Right ventricle myocardium superior (tissue), 1 donor: ENCODE data around the gene GCFC2. TPM values are rescaled to one million over a fixed set of nuclear protein-coding genes. Genes with fewer than 3 reads are reported as not detected.
A peak's percentile ranks its signal among the peaks of the same experiment; 100 is the strongest.

ENCODE experiments used
- ATAC-seq: fragments of 200-7000 bp; cut with Tn5 transposase; one replicate; pipeline ENCODE4 v1.9.1; 2020; ENCODE audit warnings: mild to moderate bottlenecking; ENCODE audit not compliant: poor library complexity
- DNase-seq: peaks from one replicate; pipeline ENCODE4 v3.0.0-alpha.2; 2020
- intact Hi-C: fragments of 100-400 bp; cut with DNase I; formaldehyde crosslinking; loops from one replicate; pipeline ENCODE4 v1.11.2; 2022
- total RNA-seq: library from RNA; stranded (reverse); fragmentation: NEBNext Ultra II Directional; extraction: Animal tissue kit (Norgen Biotek cat#: 25700); gene quantifications from one replicate; pipeline ENCODE4 v1.2.1, GENCODE V29; 2021
- donor health status: DM: no; HTN: yes; CAD: no; lungs with severe emphysema.

Gene GCFC2
- total RNA-seq, 1 donor from 2014 or later: 11.8 TPM

DNA sequence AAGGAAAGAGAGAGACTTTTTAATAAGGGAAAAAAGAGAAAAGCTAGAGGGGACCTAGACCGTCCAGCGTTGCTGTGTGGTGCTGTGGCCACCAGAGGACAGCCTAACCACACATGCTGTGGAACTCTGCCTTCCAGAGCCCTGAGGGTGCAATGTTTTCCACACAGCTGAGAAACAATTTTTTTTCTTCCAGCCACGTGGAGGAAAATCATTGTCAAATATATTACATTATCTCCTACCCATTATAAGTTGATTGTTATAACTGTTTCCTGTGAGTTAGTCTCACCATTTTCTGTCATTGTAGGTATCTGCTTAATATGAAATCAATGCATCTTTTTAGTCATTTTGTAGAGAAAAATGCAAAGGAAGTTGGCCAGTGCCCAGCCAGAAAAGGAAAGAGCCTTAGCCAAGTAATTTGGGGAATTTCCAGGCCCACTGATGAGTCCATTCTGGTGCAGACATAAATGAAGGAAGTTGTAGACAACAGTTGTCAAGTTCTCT is 70.0 kb downstream of the GCFC2 start:
- ATAC-seq (peak; percentile 98), DNase-seq (peak; percentile 78)
- intact Hi-C loops: no loop called here

GRCh38 chr2:75637568-75637967 is 73.1 kb downstream of the GCFC2 start:
- intact Hi-C loops: no loop called here
- ATAC-seq (no peak), DNase-seq (no peak)

DNA sequence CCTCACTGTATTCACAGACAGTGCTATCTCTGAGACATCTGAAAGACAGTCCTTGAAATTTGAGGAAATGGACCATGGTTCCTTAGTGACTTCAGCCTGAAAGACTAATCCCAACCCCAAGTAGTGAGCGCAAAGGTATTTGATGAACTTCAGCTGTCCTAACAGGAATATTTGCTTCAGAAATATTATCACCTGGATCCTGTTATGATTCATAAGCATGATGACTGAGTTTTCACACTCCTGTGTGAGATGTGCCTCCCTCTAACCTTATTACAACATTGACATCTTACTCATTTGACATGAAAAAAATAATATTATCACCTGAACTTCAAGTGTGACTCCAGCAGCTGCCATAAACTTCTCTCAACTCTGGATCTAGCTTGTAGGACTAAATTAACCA is 75.8 kb downstream of the GCFC2 start:
- DNase-seq: no peak
- intact Hi-C loops: no loop called here

GRCh38 chr2:75633620-75634019 is 77.1 kb downstream of the GCFC2 start:
- peak; percentile 88 for ATAC-seq
- DNase-seq: no peak
- intact Hi-C loops: no loop called here

More for the DNA sequence above, 75.8 kb downstream of the GCFC2 start:
- no peak for ATAC-seq

- intact Hi-C loops: no loop called here
- ATAC-seq: peak; percentile 71
- no peak for DNase-seq
These were observed 77.9 kb downstream of the GCFC2 start for GRCh38 chr2:75632813-75633212.

- intact Hi-C loops: no loop called here
- no peak for ATAC-seq
- DNase-seq: no peak
These were observed 78.5 kb downstream of the GCFC2 start for GRCh38 chr2:75632091-75632701.

DNA sequence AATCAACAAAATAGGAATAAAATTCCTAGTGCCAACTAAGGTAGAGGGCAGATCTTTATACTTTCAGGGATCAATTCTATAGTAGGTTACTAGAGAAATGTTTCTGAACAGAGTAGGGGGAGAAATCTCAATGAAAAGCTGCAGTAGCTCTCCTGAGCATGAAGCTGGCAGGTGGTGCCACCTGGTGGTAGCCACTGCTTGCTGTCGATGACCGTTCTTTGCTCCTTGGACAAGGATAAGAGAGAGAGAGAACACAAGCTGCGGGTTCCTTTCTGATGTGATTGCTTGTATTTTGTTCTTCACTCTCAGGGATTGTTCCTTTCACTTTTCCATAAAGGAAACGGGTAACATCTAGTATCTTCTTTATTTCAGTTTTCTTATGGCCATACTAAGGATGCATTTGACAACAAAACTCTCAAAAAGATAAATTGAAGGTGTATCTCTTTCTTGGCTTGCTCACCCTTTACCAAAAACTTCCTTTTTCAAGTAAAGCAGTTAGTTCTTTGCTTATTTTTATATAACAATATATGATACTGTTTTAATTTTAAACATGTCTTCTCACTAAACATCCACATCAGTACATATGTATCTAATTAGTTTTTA is 82.7 kb downstream of the GCFC2 start:
- intact Hi-C loops: no loop called here
- peak; percentile 75 for ATAC-seq
- DNase-seq: peak; percentile 78

- no peak for ATAC-seq
- intact Hi-C loops: no loop called here
- DNase-seq: no peak
These were observed 87.8 kb downstream of the GCFC2 start for GRCh38 chr2:75622929-75623328.

- DNase-seq (no peak), ATAC-seq (no peak)
- intact Hi-C loops: no loop called here
These were observed 88.2 kb downstream of the GCFC2 start for GRCh38 chr2:75622500-75622899.

- no peak for ATAC-seq
- no peak for DNase-seq
- intact Hi-C loops: no loop called here
These were observed 89.5 kb downstream of the GCFC2 start for GRCh38 chr2:75621228-75621627.

DNA sequence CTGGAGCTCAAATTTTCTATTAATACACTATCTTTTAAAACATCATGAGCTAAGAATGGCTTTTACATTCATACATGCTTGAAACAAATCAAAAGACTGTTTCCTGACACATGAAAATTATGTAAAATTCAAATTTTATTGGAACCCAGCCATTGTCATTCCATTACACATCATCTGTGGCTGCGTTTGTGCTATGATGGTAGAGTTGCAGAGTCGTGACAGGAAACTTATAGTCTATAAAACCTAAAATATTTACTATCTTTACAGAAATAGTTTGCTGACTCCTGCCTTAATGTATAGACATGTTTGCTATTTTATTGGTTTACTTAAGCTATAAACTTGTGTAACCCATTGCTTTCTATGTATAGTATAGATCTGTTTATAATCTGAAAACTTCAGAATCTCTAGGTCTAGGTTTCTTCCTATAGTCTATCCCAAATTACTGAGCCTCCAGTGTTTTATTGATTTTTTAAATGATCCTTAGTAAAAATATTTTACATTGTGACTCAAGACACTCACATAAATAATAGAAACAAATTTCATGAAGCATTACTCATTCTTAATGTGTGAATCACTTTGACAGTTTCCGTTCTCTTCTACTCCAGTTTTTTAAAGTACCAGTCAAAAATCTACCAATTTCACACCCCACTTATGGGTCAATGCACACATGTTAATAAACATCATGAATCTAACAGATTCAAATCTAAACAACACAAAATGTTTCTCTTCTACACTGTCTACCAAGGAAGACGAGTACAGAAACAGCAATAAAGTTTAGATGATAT is 90.6 kb downstream of the GCFC2 start:
- no peak for DNase-seq
- no peak for ATAC-seq
- intact Hi-C loops: loop anchor here (10.0 kb wide), 1 partner anchor 695 kb away; no protein-coding TSS in a partner anchor

DNA sequence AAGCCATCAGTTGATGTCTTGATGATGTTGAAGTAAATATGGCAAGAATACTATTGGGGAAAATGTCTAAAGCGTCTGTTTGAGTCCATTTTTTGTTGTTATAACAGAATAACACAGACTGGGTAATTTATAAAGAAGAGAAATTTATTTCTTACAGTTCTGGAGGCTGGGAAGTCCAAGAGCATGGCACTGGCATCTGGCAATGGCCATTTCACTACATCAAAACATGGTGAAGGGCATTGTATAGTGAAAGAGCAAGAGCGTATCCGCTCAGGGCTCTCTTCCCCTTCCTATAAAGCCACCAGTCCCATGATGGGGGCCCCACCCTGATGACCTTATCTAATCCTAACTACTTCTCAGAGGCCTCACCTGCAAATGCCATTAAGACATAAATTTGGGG is 93.8 kb downstream of the GCFC2 start:
- intact Hi-C loops: loop anchor here (10.0 kb wide), 1 partner anchor 692 kb away; no protein-coding TSS in a partner anchor
- no peak for ATAC-seq

GRCh38 chr2:75616406-75616805 is 94.3 kb downstream of the GCFC2 start:
- intact Hi-C loops: loop anchor here (10.0 kb wide), 1 partner anchor 692 kb away; no protein-coding TSS in a partner anchor
- ATAC-seq (no peak), DNase-seq (no peak)

More for the DNA sequence above, 93.8 kb downstream of the GCFC2 start:
- DNase-seq: no peak

DNA sequence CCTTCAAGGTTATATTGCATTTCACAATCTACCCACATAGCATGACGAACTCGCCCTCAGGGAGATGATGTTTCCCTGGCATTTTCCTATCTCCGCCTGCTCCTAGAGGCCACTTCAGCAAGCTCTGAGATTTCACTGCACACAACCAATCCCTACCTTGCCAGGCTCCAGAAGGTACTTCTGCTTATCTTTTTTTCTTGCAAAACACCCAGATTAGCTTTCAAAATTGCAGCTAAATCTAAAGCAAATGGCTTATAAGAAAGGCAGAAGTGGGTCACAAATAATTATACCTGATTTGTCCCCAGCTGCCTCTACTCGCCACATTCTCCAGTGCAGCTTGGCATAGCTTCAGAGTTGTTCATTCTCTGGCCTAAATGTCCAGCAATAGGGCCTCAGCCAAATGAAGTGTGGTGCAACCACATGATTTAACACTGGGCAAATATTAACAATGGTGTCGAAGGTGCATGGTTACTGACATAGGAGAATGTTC is 96.5 kb downstream of the GCFC2 start:
- DNase-seq (no peak), ATAC-seq (no peak)
- intact Hi-C loops: loop anchor here (10.0 kb wide), 1 partner anchor 689 kb away; no protein-coding TSS in a partner anchor

DNA sequence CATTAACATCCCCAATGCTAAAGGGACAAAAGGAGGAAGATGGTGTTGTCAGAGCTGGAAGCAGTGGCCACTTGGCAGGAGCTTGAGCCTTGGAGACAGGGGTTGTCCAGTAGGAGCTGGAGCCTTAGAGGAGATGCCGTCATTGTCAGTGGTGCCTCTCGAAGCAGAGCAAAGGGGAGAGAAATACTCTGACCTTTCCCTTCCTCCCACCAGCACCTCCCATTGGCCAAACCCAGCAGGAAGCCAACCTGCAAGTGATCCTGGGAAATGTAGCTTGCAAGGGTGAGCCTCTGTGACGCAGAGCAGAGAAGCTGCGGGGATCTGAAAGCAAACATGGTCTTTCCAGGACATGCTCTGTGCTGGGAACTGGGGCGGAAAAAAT is 97.9 kb downstream of the GCFC2 start:
- intact Hi-C loops: loop anchor here (10.0 kb wide), 1 partner anchor 688 kb away; no protein-coding TSS in a partner anchor
- ATAC-seq (no peak), DNase-seq (no peak)

Other genes starting within 250 kb of the GCFC2 start
- gene EVA1A, start 150.0 kb downstream of the GCFC2 start, total RNA-seq: 0.97 TPM
- 51.8 TPM for gene MRPL19, start 64.1 kb downstream of the GCFC2 start, total RNA-seq